H4 (cell line): ENCODE results near the gene ZSWIM3. TPM values are rescaled to one million over a fixed set of nuclear protein-coding genes. Genes with fewer than 3 reads are reported as not detected.

Experiments
- DNase-seq: peaks from one replicate; pipeline ENCODE4 v3.0.0-alpha.2; 2015; ENCODE audit warnings: low spot score
- total RNA-seq: library from RNA; depleted of rRNA; stranded (reverse); fragments of >200 nt; shearing (Covaris generic); gene quantifications from 2 replicates; pipeline ENCODE4 v1.2.3, GENCODE V29; 2014

The ZSWIM3 gene
- total RNA-seq, 1 experiment from 2014 or later: 3.5 TPM

DNA sequence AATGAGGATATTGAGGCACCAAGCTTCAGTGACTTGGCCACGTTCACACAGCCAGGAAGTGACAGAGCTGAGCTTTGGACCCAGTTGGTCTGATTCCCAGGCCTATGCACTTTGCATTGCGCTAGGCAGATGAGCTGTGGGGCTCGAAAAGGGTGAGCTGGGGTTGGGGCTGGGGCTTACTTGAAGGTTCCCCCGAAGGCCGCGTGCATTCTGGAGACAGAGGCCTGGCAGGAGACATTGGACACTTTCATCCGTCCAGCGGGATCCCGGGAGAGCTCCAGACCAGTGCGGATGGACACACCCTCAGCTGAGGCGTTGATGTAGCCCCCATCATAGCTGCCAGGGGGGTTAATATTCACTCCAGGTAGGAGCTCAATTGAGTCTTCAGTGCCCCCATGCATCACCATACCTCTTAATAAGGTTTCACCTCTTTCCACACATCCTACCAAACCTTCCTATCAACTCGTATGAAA lies 52.0 kb downstream of the ZSWIM3 start:
- no peak for DNase-seq

DNA sequence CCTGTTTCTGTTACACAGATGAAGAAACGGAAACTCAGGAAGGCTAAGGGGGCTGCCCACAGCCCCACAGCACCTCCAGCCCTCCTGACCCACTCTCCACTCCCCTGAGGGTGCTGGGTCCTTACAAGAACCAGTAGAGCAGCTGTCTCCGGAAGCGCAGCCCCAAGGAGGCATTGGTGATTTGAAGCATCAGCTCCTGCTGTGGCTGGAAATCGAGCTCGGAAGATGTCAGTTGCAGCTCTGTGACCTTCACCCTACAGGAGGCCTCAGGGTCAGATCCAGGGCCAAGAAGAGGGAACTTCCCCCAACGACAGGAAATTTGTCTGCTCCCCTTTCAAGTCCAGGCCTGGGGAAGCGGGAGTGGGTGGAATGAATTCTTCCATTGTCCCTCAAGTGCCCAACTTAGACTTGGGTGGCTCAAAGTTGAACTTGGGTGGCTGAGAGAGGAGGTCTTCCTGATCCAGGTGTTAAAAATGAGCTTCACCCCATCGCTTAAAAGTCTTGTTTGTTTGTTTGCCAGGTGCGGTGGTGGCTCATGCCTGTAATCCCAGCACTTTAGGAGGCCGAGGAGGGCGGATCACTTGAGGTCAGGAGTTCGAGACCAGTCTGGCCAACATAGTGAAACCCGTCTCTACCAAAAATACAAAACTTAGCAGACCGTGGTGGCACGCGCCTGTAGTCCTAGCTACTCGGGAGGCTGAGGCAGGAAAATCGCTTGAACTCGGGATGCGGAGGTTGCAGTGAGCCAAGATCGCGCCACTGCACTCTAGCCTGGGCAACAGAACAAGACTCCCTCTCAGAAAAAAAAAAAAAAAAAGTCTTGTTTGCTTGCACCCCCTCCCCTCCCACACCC lies 52.6 kb downstream of the ZSWIM3 start:
- no peak for DNase-seq

DNA sequence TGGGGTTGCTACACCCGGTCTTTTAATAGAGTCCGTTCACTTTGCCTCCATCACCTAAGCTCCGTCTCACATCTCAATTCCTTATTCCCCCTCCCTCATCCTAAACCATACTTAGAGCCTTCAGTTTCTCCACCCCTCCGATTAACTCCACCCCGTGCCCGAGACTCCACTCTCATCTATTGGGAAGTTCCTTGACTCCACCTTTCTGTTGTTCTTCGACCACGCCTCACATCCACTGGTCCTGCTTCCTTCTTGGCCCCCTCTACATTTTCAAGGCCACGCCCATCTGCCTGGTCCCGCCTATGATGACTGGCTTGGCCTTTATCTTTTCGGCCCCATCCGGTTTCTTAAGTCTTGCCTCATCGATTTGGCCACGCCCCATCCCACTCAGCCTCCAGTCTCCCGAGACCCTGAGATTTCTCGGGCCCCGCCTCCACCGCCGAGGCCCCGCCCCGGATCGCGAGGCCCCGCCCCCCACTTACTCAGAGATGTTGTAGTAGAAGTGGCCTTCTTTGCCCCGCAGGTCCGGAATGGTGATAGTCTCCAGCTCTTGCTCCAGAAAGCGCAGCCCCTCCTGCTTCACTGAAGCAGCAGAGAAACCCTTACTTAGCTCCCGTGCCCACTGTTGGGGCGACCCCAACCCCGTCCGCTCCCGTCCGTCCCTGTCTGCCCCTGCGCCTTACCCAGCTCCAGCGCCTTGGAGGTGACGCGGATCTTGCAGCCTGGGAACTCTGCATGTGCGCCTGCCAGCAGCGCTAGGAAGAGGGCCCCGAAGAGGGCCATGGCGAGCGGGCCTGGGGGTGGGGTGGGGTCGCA lies 53.5 kb downstream of the ZSWIM3 start:
- DNase-seq: peak; percentile 90

DNA sequence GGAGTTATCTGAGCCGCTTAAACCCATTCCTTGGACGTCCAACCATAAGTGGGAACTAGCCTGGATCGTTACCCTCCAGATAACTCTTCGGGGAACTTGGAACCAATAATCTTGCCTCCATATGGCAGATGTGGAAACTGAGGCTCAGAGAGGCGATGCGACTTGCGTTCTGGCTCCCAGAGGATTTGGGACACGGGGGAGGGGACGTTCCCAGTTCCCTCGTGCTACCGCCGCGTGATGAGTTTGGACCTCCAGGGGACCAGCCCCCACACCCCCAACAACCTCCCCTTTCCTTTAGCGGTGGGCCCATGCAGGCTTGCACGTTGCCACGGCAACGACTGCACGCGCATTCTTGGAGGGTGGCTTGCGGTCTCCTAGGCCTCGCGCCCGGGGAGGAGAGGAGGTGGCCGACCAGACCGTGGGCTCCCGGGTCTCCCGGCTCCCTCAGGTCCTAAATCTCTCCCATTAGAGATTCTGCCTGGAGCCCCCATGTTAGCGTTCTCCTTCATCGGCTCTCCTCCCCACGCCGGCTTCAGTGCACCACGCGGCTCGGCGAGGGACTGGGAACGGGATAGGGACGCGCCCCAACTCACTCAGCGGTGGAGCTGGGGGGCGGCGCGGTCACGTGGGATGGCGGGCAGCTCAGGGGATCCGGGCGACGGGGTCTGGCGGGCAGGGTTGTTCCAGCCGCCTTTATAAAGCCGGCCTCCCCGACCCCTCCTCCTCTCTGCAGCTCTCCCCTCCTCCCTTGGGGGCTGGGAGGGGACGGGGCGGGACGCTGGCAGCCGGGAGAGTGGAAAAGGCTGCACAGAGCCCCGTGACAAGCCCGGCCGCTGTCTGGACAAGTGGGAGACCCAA lies 54.3 kb downstream of the ZSWIM3 start, which contains the start of gene PLTP:
PLTP (minus strand) TSS at position 670 of the 858 bp plus-strand sequence. CDS start 703 bp downstream, outside the sequence.
- no peak for DNase-seq

DNA sequence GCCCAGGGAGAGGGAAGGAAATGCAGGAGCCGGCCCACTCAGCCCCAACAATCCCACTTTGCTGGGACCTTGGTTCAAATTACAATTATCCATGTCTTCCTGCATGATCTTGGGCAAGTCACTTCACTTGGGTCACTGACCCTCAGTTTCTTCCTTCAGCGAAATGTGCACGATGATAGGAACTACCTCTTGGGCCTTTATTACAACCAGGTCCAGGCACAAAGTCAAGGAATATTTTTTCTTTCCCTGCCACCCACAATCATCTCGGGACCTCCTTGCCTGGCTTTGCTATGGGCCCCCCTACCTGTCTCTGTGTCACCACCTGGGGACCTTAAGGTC lies 54.9 kb downstream of the ZSWIM3 start:
- no peak for DNase-seq

DNA sequence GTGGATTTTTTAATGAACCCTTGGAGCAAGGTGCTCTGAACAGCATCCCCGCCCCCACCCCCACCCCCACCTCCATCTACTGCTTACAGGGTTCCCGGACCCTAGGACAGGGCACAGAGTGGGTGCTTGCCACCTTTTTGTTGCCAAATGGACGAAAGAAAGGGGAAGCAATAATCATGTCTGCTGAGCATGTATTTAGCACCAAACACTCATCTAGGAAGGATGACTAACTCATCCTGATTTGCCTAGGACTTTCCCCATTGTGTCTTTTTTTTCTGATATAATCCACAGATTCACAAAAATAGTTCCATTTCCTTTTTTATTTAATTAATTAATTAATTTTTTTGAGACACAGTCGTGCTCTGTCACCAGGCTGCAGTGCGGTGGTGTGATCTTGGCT lies 55.7 kb downstream of the ZSWIM3 start:
- DNase-seq: no peak

GRCh38 chr20:45917790-45918141 lies 60.4 kb downstream of the ZSWIM3 start:
- DNase-seq: no peak

GRCh38 chr20:45918182-45918737 lies 60.8 kb downstream of the ZSWIM3 start:
- no peak for DNase-seq

GRCh38 chr20:45918779-45919537 lies 61.5 kb downstream of the ZSWIM3 start:
- DNase-seq: no peak

- no peak for DNase-seq
Measured at GRCh38 chr20:45919542-45920399, 62.4 kb downstream of the ZSWIM3 start.

DNA sequence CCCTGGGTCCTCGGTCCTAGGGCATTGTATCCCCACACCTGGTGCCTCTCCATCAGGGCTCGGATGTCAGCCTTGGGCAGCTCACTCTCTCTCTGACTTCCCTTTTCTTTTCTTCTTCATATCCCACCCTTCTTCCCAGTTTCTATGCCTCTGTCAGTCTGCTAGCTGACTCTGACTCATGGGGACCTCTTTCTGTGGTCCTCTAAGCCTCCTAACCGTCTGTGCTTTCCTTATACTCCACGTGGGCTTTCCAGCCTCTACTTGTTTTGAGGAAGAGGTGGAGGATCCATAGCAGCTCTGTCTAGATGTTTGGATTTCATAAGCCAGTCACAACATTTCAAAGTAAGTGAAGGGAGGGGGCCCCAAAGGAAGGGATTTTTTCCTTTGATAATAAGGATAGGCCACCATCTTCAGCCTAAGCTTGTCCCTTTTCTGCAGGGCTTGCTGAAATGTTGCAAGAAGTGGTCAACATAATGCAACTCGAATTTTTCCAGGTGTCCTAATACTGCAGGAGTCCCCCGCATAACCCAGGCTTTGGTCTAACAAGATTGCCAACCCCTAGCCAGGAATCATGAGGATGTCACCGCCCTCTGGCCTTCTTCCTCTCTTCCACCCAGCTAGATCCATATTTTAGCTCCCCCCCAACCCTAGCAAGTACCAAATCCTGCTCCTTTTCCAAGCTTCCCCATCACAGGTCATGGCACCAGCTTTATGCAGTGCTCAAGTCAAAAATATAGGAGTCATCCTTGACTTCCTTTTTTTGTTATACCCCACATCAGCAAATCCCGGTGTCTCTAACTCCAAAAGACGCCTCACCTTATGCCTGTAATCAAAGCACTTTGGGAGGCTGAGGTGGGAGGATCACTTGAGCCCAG lies 63.3 kb downstream of the ZSWIM3 start:
- DNase-seq: no peak

- no peak for DNase-seq
Measured at GRCh38 chr20:45921337-45922189, 64.1 kb downstream of the ZSWIM3 start.

DNA sequence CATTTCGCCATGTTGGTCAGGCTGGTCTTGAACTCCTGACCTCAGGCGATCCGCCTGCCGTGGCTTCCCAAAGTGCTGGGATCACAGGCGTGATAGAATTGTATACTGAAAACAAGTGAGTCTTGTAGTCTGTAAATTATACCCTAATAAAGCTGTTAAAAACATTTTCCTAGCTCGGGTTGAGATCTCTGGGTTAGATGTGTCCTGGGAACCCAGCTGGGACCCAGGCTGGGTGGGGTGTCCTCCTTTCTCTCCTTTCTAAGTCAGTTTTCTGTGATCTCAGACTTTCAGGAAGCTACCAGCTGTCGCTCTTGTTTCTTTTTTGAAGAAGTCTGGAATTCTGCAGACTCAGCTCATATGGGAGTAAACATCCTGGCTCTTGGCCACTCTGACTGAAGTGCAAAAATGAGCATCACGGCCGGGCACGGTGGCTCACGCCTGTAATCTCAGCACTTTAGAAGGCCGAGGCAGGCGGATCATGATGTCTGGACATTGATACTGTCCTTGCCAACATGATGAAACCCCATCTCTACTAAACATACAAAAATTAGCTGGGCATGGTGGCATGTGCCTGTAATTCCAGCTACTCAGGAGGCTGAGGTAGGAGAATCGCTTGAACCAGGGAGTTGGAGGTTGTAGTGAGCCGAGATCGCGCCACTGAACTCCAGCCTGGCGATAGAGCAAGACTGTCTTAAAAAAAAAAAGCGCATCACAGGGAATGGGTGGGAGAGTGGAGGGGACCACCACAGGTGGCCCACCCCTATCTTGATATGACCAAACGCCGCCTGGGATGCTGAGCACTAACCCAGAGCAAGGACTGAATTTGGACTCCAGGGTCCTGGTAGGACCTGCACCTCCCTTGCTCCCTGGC lies 67.2 kb downstream of the ZSWIM3 start:
- peak; percentile 60 for DNase-seq

- no peak for DNase-seq
Measured at GRCh38 chr20:45925821-45926506, 68.5 kb downstream of the ZSWIM3 start.

- no peak for DNase-seq
Measured at GRCh38 chr20:45926731-45927070, 69.3 kb downstream of the ZSWIM3 start.
